ACC112 (cell line): ENCODE results near the gene CD5L.

Source experiments
- H2AFZ ChIP-seq: fragments of 200-600 bp; sonication (generic); one replicate; pipeline ENCODE4 v1.6.0; 2017; ENCODE audit warnings: antibody characterized with exemption, low read length; ENCODE audit not compliant: unreplicated experiment
- H3K27ac ChIP-seq: fragments of 200-600 bp; sonication (generic); 2 replicates; pipeline ENCODE4 v1.5.1; 2014; ENCODE audit warnings: low read depth, mild to moderate bottlenecking, antibody characterized with exemption, low read length, moderate library complexity
- H3K27me3 ChIP-seq: fragments of 200-600 bp; sonication (generic); 2 replicates; pipeline ENCODE4 v1.6.1; 2014; ENCODE audit warnings: mild to moderate bottlenecking, antibody characterized with exemption, low read length, moderate library complexity, mixed read lengths; ENCODE audit not compliant: insufficient read depth
- H3K36me3 ChIP-seq: fragments of 200-600 bp; sonication (generic); 2 replicates; pipeline ENCODE4 v1.6.1; 2016; ENCODE audit warnings: mild to moderate bottlenecking, antibody characterized with exemption, low read length, moderate library complexity, mixed read lengths; ENCODE audit not compliant: insufficient read depth
- H3K4me1 ChIP-seq: fragments of 200-600 bp; sonication (generic); one replicate; pipeline ENCODE4 v1.6.1; 2016; ENCODE audit warnings: low read length, mixed read lengths; ENCODE audit not compliant: insufficient read depth, unreplicated experiment, control insufficient read depth
- H3K4me3 ChIP-seq: fragments of 200-600 bp; sonication (generic); 2 replicates; pipeline ENCODE4 v1.5.1; 2014; ENCODE audit warnings: mild to moderate bottlenecking, low read depth, low read length
- H3K79me2 ChIP-seq: fragments of 200-600 bp; sonication (generic); one replicate; pipeline ENCODE4 v1.6.0; 2016; ENCODE audit warnings: low read length; ENCODE audit not compliant: control insufficient read depth, unreplicated experiment, insufficient read depth

Gene CD5L

DNA sequence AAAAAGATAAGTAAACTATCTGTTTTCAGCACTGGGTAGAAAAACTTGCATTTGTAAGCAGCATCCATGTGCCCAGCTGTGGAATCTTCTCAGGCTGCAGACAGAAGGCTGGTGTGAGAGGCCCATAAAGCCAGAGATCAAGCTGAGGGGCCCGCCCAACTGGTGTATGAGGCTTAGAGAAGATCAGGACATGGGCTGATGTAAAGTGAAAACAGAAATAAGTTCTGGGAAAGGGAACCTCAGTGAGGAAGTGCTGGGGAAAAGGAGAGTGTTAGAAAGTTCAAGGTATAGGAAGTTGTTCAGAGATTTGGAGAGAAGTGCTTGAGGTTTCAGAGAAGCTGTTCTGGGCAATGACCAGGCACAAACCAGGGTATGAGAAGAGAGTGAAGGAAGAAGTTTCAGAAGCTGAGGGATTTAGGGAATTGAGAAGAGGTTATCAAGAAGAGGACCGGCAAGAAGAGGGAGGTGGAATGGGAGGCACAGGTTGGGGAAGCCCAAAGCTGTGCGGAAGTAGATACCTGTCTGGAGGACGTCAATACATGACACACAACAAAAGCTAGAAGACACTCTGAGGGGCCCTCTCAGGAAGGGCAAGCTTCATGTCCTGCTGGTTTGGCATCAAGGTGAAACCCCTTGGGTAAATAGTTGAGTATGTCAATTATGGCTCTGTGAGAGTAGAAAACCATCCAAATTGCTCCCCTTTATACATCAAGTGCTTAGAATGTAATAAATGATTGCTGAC lies 2.7 kb upstream of the CD5L start:
- Histone ChIP-seq H3K4me1 (no peaks in the 10 kb centered on the region), H2AFZ (no peak overlapping the region)

DNA sequence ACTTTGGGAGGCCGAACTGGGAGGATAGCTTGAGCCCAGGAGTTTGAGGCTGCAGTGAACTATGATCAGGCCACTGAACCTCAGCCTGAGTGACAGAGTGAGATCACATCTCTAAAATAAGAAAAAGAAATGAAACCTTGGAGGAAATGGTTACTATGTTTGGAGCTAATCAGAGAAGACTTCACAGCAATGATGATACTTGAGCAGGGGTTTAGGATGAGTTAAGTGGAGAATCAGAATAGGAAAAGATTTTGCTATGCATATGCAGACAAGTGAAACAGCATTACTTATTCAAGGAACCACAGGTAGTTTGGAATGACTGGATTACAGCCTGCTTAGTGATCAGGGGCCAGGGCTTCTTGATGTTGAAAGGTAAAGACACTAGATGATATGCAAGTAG lies 1.3 kb upstream of the CD5L start:
- Histone ChIP-seq H3K79me2 (no peaks in the 10 kb centered on the region), H2AFZ (no peak overlapping the region), H3K4me1 (no peaks in the 10 kb centered on the region), H3K27ac (no peak overlapping the region), H3K27me3 (no peaks in the 10 kb centered on the region), H3K36me3 (no peaks in the 10 kb centered on the region), H3K4me3 (no peak overlapping the region)

More for the DNA sequence above, 2.7 kb upstream of the CD5L start:
- Histone ChIP-seq H3K27me3 (no peaks in the 10 kb centered on the region), H3K36me3 (no peaks in the 10 kb centered on the region), H3K27ac (no peak overlapping the region), H3K79me2 (no peaks in the 10 kb centered on the region), H3K4me3 (no peak overlapping the region)

DNA sequence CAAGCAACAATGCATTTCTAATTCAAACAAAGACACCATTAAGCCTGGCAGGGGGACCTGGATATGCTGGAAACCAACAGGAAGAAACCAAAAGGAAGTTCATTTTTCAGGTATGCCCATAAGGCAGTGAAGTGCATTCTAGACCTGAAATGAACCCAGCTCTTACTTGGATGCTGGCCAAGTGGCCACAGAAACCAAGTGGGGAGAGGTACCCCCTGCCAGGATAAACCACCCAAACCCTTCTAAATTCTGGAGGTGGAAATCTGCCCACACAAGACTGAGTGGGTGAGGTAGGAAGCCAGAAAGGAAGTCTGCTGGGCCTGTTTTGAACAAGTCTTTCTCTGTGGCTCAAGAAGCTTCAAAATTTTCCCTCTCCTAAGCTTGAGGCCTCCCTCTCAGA lies 2.6 kb downstream of the CD5L start:
- no peaks in the 10 kb centered on the region for H3K36me3 ChIP-seq
- no peak overlapping the region for H2AFZ ChIP-seq
- no peaks in the 10 kb centered on the region for H3K4me1 ChIP-seq
- H3K27me3 ChIP-seq = no peaks in the 10 kb centered on the region
- no peak overlapping the region for H3K4me3 ChIP-seq
- H3K79me2 ChIP-seq = no peaks in the 10 kb centered on the region
- no peak overlapping the region for H3K27ac ChIP-seq

DNA sequence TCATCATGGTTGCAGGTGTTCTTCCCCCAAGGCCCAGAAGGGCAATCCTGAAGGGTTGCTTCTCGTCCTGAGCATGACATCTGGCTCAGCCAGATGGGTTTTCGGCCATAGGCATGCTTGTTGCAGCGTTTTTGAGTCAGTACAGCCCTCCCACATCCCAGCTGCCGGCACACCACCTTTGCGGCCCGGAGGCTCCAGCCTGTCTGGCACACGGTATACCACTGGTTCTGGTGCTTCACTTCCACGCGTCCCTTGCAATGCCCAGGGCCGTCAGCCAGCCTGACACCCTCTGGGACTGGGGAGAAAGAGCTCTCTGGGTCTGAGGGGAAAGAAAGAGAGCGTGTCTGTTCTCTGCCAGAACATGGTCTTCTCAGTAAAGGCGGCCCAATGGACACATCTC lies 7.2 kb downstream of the CD5L start:
- Histone ChIP-seq H3K4me1 (no peaks in the 10 kb centered on the region), H3K36me3 (no peaks in the 10 kb centered on the region), H3K27ac (no peak overlapping the region), H3K27me3 (no peaks in the 10 kb centered on the region), H3K79me2 (no peaks in the 10 kb centered on the region), H2AFZ (no peak overlapping the region), H3K4me3 (no peak overlapping the region)

DNA sequence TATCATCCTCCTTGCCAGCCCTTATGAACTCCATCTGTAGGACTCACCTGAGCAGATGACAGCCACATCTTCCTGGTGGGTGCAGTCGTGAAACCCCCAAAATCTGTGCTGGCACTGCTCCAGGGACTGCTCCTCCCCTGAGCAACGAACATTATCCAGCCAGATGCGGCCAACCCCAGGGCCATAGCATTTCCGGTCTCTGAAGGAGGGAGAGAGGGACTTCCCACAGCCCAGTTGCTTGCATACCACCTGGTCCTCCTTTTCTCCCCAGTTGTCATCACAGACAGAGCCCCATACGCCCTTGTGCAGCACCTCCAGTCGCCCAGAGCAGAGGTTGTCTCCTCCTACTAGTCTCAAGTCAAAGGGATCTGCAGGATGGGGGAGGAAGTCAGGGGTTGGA lies 8.5 kb downstream of the CD5L start:
- H3K27me3 ChIP-seq = no peaks in the 10 kb centered on the region
- H2AFZ ChIP-seq = no peak overlapping the region
- H3K4me3 ChIP-seq = no peak overlapping the region
- no peaks in the 10 kb centered on the region for H3K4me1 ChIP-seq
- H3K27ac ChIP-seq = no peak overlapping the region
- H3K36me3 ChIP-seq = no peaks in the 10 kb centered on the region
- no peaks in the 10 kb centered on the region for H3K79me2 ChIP-seq

DNA sequence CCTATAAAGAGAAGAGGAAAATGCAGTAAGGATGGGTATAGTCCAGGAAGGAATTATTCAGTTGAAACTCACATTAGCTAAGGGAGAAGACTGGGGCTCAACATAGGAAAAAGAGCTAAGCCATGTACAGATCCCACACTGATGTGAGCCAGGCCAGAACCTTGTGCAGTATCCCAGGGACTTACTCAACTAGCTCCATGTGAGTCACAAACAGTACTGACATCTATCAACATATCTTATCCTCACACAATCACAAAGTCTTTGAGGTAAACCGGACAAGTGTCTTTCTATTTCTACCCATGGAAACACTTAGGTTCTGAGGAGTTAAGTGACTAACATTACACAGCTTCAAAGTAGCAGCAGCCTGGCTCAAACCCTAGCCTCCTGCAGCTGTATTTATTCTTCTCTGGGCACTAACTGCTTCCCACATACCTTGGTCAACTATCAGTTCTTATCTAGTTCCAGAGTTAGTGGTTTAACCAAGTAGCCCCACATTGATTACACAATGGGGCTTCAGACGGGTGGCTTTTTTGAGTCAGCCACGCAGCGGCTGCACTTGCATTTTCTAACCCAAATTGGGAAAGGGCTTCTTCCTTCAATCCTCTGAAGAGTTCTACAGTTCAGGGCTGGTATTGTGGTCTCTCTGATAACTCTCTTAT lies 9.5 kb downstream of the CD5L start:
- H3K4me3 ChIP-seq = no peak overlapping the region
- no peaks in the 10 kb centered on the region for H3K27me3 ChIP-seq
- H2AFZ ChIP-seq = no peak overlapping the region
- no peaks in the 10 kb centered on the region for H3K36me3 ChIP-seq
- H3K4me1 ChIP-seq = no peaks in the 10 kb centered on the region
- H3K79me2 ChIP-seq = no peaks in the 10 kb centered on the region
- no peak overlapping the region for H3K27ac ChIP-seq

DNA sequence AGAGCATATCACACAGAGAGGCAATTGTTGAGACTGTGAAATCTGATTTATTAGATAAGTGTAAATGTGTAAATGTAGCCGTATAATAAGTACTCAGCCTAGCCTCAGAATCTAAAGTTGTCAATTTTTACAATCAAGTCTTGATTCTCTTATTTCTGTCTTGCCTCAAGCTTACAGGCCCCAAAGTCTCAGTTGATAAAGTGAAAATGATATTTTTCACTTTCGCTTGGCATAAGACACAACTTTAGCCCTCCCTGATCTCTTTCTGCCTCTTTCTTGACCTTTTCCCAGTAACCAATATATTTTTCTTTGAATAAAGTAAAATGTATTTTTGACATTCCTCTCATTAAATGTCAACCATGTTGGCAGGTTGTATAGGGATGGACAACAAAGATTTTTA lies 10.7 kb downstream of the CD5L start:
- no peak overlapping the region for H3K4me3 ChIP-seq

DNA sequence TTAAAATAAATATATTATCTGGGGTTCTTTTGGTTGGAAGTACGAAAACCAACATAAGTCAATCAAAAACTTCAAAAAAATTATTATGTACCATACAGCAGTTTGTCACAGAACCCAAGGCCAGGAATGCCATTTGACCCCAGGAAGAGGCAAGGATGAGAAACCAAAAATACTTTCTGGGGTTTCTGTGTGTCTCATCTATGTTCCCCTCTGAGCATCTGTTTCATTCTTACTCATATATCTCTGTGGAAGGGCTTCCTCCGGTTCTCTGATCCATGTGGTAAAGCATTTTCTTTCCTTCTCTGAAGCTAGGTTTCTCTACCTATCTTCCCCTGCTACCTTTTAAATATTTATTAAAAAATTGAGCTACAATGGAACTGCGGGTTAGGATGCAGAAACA lies 11.9 kb downstream of the CD5L start:
- Histone ChIP-seq H3K79me2 (no peaks in the 10 kb centered on the region), H3K27me3 (no peaks in the 10 kb centered on the region), H3K4me3 (no peak overlapping the region), H3K36me3 (no peaks in the 10 kb centered on the region), H3K4me1 (no peaks in the 10 kb centered on the region), H3K27ac (no peak overlapping the region), H2AFZ (no peak overlapping the region)

More for the DNA sequence above, 10.7 kb downstream of the CD5L start:
- H3K79me2 ChIP-seq = no peaks in the 10 kb centered on the region
- no peak overlapping the region for H3K27ac ChIP-seq
- no peaks in the 10 kb centered on the region for H3K36me3 ChIP-seq
- no peak overlapping the region for H2AFZ ChIP-seq
- no peaks in the 10 kb centered on the region for H3K4me1 ChIP-seq
- H3K27me3 ChIP-seq = no peaks in the 10 kb centered on the region

DNA sequence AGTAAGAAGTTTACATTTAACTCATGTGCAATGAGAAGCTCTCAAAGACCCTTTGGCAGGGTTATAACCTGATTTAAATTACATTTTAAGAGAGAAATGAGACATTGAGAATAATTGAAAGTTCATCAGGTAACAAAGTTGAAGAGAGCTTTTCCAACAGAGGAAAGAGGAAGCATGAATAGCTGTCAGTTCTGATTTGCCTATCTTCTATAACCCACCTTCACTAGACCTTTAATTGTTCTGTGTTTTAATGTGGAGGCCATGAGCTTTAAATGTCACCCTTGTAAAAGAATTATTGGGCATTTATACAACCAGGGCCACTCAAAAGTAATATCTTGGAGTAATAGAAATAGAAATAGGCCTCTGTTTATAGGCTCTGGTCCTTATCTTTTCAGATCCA lies 12.4 kb downstream of the CD5L start:
- Histone ChIP-seq H3K4me3 (no peak overlapping the region), H3K36me3 (no peaks in the 10 kb centered on the region), H3K27ac (no peak overlapping the region), H3K4me1 (no peaks in the 10 kb centered on the region), H3K27me3 (no peaks in the 10 kb centered on the region), H2AFZ (no peak overlapping the region), H3K79me2 (no peaks in the 10 kb centered on the region)

DNA sequence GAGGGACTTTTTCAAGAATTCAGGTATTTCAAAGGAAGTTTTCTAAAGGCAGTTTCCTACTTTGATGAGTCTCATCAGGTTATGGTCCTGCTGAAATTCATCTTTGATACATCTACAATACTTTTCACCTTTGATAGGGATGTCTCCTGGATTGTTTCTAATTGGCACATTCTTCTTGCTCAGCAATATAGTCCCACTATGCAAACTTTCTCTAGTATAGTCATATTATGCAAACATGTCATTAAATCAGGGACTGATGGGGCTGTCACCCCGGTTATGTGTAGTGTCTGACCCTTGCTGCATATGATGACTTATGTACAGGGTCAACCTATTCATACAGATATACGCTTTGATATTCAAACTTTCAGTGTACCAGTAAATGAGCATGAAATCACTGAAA lies 21.3 kb downstream of the CD5L start:
- Histone ChIP-seq H3K36me3 (no peaks in the 10 kb centered on the region), H3K27me3 (no peaks in the 10 kb centered on the region), H2AFZ (no peak overlapping the region), H3K79me2 (no peaks in the 10 kb centered on the region), H3K4me3 (no peak overlapping the region), H3K4me1 (no peaks in the 10 kb centered on the region), H3K27ac (no peak overlapping the region)

DNA sequence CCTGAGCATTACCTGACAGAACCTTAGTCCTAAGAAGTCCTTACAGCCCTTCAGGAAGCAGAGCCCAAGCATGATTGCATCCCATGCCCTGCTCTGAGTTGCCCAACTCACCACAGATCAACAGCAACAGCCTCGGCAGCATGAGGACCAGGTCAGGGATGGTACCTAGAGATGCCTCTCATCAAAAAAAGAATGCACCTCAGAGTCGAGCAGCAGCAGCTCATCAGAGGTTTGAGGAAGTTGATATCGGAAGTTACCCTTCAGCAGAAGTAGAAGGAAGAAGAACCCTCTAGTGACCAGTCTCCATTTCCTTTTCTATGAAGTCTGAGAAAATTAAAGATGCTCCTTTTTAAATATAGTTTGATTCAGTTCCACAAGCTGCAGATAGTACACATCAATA lies 21.7 kb downstream of the CD5L start, which contains the start of gene FCRL1:
Gene FCRL1 (minus strand): TSS at position 225 of the 400 bp plus-strand sequence. CDS start 83 bp downstream, at position 142.
- Histone ChIP-seq H3K36me3 (no peaks in the 10 kb centered on the region), H3K4me3 (no peak within 1 kb of the TSS), H2AFZ (no peak within 1 kb of the TSS), H3K27me3 (no peaks in the 10 kb centered on the region), H3K4me1 (no peaks in the 10 kb centered on the region), H3K79me2 (no peaks in the 10 kb centered on the region), H3K27ac (no peak within 1 kb of the TSS)
